Measurements from ENCODE around the gene COL11A1.

- no peak for TF ChIP-seq CTCF (IDR thresholded peaks at IDR 0.05 in 2 of 3, conservative IDR thresholded peaks at IDR 0.05 in 1 of 3; ENCODE audit: borderline replicate concordance in 1 of 3, insufficient read depth in 1 of 3, low read depth in 2 of 3, low read length in 2 of 3)
- no peak for TF ChIP-seq JUND (IDR thresholded peaks at IDR 0.05)
- TF ChIP-seq EZH2phosphoT487 (IDR thresholded peaks at IDR 0.05; ENCODE audit: borderline replicate concordance), result no peak
- no peak for TF ChIP-seq POLR2A (IDR thresholded peaks at IDR 0.05; ENCODE audit: borderline replicate concordance, extremely low read depth, insufficient read depth, insufficient read length)
Observed at GRCh38 chr1:103125219-103125618, 16.9 kb upstream of the COL11A1 start.
